ENCODE data around the gene VPS39.

The VPS39 gene

GRCh38 chr15:42157981-42158765 lies 49.9 kb downstream of the VPS39 start:
- DNase-seq (ENCODE audit: low read depth) = no peak

- no peak for DNase-seq (ENCODE audit: low read depth)
Measured at GRCh38 chr15:42157381-42157780, 50.7 kb downstream of the VPS39 start.

- DNase-seq (ENCODE audit: low read depth) = no peak
Measured at GRCh38 chr15:42156243-42156922, 51.7 kb downstream of the VPS39 start, which contains the start of gene PLA2G4F. TSS of gene PLA2G4F (minus strand) at chr15:42156636. CDS start at chr15:42156549, 87 bp downstream.

- no peak for DNase-seq (ENCODE audit: low read depth)
Measured at GRCh38 chr15:42155546-42156242, 52.4 kb downstream of the VPS39 start.

GRCh38 chr15:42154956-42155355 lies 53.1 kb downstream of the VPS39 start:
- no peak for DNase-seq (ENCODE audit: low read depth)

GRCh38 chr15:42154212-42154941 lies 53.7 kb downstream of the VPS39 start:
- DNase-seq (ENCODE audit: low read depth) = no peak

GRCh38 chr15:42153874-42154211 lies 54.3 kb downstream of the VPS39 start:
- DNase-seq (ENCODE audit: low read depth) = no peak

- no peak for DNase-seq (ENCODE audit: low read depth)
Measured at GRCh38 chr15:42152921-42153698, 55.0 kb downstream of the VPS39 start.

GRCh38 chr15:42152196-42152920 lies 55.7 kb downstream of the VPS39 start:
- no peak for DNase-seq (ENCODE audit: low read depth)

- no peak for DNase-seq (ENCODE audit: low read depth)
Measured at GRCh38 chr15:42151736-42152135, 56.4 kb downstream of the VPS39 start.

GRCh38 chr15:42151141-42151561 lies 57.0 kb downstream of the VPS39 start:
- no peak for DNase-seq (ENCODE audit: low read depth)

GRCh38 chr15:42150219-42150970 lies 57.7 kb downstream of the VPS39 start:
- no peak for DNase-seq (ENCODE audit: low read depth)

- no peak for DNase-seq (ENCODE audit: low read depth)
Measured at GRCh38 chr15:42149493-42150218, 58.4 kb downstream of the VPS39 start.

GRCh38 chr15:42148808-42149492 lies 59.2 kb downstream of the VPS39 start:
- no peak for DNase-seq (ENCODE audit: low read depth)

GRCh38 chr15:42147431-42147735 lies 60.7 kb downstream of the VPS39 start:
- DNase-seq (ENCODE audit: low read depth) = no peak

GRCh38 chr15:42146551-42147430 lies 61.3 kb downstream of the VPS39 start:
- no peak for DNase-seq (ENCODE audit: low read depth)

- no peak for DNase-seq (ENCODE audit: low read depth)
Measured at GRCh38 chr15:42145546-42146455, 62.3 kb downstream of the VPS39 start.

Data from activated T-cell treated with anti-CD3 and anti-CD28 coated beads for 24 hours (primary cell).